AG08395 (cell line): ENCODE results near the gene C10orf105.

Experiments used
- DNase-seq: peaks from one replicate; pipeline ENCODE4 v3.0.0; 2012; ENCODE audit warnings: mixed read lengths, low spot score

Gene C10orf105

DNA sequence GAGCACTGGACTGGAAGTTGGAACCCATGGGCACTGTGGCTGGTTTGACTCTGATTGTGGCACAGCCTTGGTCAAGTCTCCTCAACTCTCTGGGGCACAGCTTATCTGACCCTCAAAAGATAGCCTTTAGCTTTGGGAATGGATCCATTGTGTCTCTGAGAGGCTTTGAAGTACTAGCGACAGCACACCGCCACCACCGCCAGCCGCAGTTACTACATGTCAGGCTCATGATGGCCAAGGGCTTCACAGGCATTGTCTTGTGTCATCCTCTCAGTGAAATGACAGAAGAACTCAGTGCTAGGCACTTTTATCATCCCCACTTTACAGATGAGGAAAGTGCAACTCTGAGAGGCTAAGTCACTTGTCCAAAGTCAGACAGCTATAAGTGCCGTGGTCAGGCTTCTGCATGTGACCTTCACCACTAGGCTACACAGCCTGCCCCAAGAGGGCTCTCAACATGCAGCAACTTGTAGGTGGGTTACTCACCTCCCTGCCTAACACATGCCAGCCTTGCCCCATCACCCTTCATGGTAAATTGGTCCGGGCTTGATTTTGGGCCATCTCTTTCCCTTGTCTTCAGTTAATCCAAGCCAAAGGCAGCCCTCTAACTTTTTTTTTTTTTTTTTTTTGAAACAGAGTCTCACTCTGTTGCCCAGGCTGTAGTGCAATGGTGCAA lies 44.1 kb downstream of the C10orf105 start:
- no peak for DNase-seq

DNA sequence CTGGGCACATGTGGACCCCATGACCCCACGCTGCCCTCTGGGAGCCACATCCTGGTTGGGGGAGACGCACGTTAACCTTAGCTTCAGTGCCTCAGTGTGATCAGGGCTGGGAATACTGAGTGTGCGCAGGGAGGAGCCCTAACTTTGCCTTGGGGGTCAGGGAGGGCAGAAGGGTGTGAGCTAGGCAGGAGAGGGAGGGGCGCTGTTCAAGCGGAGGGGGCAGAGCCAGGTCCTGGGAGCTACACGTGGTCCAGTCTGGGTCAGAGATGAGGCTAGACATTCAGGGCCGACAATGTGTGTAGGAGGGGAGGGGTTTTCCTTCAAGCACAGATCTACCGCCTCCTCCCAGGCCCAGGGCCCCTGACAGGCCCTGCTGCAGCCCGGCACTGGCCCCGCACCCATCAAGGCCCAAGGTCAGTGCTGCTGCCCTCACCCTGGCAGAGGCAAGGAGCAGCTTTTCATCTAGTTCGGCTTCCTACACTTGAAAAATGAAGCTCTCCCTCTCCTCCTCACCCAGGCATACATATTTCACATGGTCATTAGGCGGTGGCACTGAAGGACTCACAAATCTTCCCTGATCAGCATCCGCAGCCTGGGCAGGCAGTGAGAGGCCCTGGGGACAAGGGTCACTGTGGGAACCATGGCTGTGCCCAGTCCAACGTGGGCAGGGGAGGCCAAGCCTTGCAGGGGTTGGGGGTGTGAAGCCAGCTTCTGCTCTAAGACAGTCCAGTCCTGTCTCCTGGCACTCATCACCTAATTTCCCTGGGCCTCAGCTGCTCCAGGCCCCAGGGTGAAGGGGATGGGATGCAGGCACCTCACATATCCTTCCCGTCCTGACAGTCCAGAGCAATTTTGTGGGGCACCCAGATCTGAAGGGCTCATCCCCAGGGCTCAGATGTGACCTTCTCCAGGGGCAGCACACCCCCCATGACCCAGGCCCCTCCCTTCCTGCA lies 47.3 kb downstream of the C10orf105 start:
- DNase-seq: no peak

DNA sequence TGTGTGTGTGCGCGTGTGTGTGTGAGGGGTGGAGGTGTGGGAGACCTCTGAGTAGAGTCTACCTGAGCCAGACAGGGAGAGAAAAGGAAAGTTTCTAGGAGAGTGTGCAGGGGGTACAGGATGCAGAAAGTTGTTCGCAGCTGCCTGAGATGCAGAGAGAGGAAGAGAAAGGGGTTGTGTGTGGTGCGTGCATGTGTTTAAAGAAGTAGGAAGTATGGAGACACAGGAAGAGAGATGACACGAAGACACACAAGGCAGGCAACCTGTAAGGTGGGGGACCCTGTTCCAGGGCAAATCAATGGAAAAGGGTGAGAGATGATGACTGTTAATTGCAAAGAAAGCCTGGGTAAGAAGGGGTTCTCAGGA lies 52.2 kb downstream of the C10orf105 start:
- DNase-seq: no peak

DNA sequence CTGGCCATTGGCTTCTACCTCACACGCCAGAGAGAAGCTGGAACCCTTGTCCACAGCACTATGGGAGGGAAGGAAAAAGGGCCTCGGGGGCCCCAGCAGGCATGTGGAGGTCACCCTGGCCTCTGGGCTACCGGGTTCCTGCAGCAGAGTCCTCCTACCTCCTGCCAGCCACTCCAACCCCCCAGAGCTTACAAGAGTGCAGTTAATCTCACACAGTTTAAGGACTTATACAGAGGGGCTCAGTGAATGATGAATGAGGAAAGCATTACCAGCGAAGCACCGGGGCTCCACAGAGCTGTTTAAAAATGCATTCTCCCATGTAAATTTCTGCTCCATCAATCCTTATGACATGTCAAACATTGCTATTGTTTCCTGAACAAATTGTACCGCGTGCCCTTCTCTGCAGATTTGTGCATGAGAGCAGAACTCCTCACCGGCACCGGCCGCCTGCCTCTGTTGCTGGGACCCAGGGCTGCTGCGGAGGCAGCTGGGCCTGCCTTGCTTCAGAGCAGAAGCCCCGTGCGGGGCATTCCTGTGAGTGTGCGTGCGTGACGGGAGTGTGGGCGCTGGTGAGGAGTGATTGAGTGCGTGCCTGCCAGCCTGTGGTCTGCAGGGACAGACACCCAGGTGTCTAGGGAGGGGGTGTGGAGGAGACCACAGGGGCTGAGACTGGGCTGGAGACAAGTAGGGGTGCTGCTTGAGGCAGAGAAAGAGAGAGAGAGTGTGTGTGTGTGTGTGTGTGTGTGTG lies 52.8 kb downstream of the C10orf105 start:
- DNase-seq: no peak

DNA sequence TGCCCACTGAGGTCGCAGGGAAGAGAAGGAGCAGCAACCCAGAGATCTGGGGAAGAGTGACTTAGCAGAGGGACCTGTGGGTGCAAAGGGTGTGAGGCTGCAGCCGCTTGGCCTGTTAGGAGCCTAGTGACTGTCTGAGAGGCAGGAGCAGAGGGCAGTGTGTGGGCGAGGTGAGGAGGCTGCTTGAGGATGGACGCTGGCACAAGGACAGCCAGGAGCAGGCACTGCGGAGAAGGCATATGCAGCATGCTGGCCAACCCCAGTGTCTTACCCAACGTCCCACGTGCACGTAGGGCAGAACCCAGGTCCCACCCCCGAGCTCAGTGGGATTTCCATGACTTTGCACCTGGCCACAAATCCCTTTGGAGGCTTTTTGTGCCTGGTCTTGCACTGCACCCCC lies 54.1 kb downstream of the C10orf105 start:
- DNase-seq: no peak

DNA sequence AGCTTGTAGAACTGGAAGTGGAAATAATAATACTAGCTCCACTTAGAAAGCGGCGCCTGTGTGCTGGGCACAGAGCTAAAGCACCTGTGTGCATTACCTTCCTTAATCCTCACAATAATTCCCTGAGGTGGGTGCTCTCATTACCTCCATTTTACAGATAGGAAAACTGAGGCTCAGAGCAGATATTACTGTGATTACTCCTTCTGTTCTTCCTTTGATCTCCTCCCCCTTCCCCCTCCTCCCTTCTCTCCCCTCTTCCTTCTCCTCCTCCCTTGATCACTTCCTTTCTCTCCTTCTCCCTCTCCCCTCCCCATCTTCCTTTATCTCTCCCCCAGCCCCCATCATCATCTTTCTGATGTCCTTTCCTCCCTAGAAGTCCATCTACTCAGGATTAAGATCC lies 55.0 kb downstream of the C10orf105 start:
- no peak for DNase-seq

DNA sequence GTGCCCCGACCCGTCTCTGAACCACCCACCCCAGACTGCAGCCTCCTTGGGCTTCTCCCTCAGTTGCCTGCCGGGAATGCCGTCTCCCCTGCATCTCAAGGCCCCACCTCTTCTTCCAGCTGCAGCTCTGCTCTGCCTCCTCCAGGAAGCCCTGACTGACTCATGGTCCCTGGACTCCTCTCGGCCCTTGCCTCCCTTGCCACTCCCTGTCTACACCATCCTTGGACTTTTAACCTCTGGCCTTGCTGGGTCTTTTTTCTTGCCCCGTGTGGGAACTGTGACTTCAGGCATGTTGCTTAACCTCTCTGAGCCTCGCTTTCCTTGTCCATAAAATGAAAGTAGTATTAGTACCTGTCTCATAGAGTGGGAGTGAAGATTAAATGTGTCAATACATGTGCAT lies 56.3 kb downstream of the C10orf105 start:
- no peak for DNase-seq

DNA sequence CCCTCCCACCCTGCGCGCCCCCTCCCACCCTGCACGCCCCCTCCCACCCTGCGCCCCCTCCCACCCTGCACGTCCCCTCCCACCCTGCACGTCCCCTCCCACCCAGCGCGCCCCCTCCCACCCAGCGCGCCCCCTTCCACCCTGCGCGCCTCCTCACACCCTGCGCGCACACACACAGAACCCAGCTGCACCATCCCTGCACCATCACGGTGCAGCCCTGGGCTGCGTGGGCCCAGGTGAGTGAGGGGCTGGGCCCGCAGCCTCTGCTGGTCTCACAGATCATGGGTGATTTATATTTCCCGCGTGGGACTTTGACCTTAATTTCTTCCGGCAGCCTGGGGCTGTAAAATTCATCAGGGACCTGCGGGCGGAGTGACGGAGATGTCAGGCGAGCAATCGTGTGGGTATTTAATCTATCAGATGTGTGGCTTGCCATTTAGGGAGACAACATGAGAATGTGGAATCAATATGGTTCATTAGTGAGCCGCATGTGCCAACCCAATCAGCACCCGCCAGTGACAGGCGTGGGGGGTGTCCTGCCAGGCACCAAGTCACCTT lies 57.7 kb downstream of the C10orf105 start:
- no peak for DNase-seq
